PFSK-1 (cell line): ENCODE results near the gene KMT2A.

Experiments
- FOXP2 ChIP-seq: optimal IDR thresholded peaks from 2 replicates; pipeline ENCODE3; 2011; ENCODE audit warnings: borderline replicate concordance, control low read depth, inconsistent platforms; ENCODE audit not compliant: insufficient read depth; ENCODE audit errors: extremely low read length, extremely low read depth
- POLR2AphosphoS5 ChIP-seq: IDR thresholded peaks from 2 replicates; pipeline ENCODE4 v1.6.1; 2012; ENCODE audit warnings: low read depth, mild to moderate bottlenecking, control low read depth, low read length, moderate library complexity
- REST ChIP-seq, 2 experiments: IDR thresholded peaks; 2 replicates each; pipeline versions ENCODE4 v1.6.1 to v1.8.0; 2011 to 2012; ENCODE audit warnings: low read depth in 2 of 2, low read length in 2 of 2, control low read depth in 1 of 2, inconsistent platforms in 1 of 2, mild to moderate bottlenecking in 1 of 2, moderate library complexity in 1 of 2; ENCODE audit not compliant: insufficient read depth in 1 of 2
- SIN3A ChIP-seq: IDR thresholded peaks from 2 replicates; pipeline ENCODE4 v1.6.1; 2012; ENCODE audit warnings: mild to moderate bottlenecking, low read length, moderate library complexity, borderline replicate concordance; ENCODE audit not compliant: insufficient read depth
- TAF1 ChIP-seq: IDR thresholded peaks from 2 replicates; pipeline ENCODE4 v1.6.1; 2012; ENCODE audit warnings: low read length, control low read depth, borderline replicate concordance; ENCODE audit not compliant: insufficient read depth

GRCh38 chr11:118441770-118442275 is 5.5 kb downstream of the KMT2A start:
- TF ChIP-seq REST (IDR thresholded peaks at IDR 0.05; ENCODE audit: insufficient read depth in 1 of 2, low read depth in 2 of 2, low read length in 2 of 2) (no peak), SIN3A (no peak), TAF1 (no peak), POLR2AphosphoS5 (no peak), FOXP2 (no peak)
